Measurements from ENCODE around the gene MARVELD3.
A peak's percentile ranks its signal among the peaks of the same experiment; 100 is the strongest.
"Not testable (repeated sequence)": the region's sequence is repeated elsewhere in the genome, so short reads cannot be mapped to it uniquely, and the experiment has no call there.

The MARVELD3 gene

DNA sequence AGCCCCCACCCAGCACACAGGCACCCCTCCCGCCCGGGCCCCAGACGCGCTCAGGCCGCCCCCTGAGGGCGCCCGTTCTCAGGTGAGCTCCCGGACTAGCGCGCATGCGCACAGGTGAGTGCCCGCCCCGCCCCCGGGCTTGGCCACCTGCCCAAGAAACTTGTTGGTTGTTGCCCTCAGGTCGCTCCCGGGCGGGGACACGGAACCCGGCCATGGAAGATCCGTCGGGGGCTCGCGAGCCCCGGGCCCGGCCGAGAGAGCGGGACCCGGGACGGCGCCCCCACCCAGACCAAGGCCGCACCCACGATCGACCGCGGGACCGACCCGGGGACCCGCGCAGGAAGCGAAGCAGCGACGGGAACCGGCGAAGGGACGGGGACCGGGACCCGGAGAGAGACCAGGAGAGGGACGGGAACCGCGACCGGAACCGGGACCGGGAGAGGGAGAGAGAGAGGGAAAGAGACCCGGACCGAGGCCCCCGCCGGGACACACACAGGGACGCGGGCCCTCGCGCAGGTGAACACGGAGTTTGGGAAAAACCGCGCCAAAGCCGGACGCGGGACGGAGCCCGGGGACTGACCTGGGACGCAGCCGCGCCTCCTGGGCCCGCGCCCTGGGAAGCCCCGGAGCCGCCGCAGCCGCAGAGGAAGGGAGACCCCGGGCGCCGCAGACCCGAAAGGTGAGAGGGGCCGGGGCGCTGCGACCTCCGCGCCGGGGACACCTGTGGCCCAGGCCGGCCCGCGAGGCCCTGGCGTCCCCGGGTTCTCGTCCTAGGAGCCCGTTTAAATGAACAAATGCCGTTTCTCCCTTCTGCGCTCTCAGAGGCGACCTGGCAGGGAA, at the start of gene MARVELD3:
Gene MARVELD3 (plus strand): TSS at position 167 of the 840 bp plus-strand sequence. CDS start 46 bp downstream, at position 213.
- DNase-seq (ENCODE audit: low spot score) = peak; percentile 81

DNA sequence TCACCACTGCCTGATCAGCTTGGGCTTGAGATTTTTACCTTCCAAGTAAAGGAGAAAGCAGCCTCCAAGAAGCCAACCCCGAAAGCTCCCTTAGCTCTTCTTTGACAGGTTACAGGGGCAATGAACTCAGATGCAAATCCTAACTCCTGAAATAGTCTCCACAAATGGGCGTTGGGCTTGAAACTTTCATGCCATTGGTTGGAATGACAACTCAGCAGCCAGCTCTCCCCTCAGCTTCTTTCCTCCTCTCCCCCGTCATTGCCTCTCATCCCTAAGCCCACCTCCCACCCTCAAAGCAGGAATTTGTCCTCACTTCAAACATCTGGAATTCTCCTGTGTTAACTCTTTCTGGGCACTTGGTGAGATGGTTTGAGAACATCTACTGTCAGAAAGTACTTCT, 49.0 kb upstream of the MARVELD3 start, which contains the start of gene TAT:
Gene TAT (minus strand): TSS at position 122 of the 400 bp plus-strand sequence. CDS start 677 bp downstream, outside the sequence.
- no peak for DNase-seq (ENCODE audit: low spot score)

DNA sequence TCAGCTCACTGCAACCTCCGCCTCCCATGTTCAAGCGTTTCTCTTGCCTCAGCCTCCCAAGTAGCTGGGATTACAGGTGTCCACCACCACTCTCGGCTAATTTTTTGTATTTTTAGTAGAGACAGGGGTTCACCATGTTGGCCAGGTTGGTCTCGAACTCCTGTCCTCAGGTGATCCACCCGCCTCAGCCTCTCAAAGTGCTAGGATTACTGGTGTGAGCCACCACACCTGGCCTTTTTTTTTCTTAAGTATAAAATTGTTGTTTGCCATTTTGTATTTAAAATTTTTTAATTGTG, 43.5 kb upstream of the MARVELD3 start:
- DNase-seq (ENCODE audit: low spot score) = not testable (repeated sequence)

DNA sequence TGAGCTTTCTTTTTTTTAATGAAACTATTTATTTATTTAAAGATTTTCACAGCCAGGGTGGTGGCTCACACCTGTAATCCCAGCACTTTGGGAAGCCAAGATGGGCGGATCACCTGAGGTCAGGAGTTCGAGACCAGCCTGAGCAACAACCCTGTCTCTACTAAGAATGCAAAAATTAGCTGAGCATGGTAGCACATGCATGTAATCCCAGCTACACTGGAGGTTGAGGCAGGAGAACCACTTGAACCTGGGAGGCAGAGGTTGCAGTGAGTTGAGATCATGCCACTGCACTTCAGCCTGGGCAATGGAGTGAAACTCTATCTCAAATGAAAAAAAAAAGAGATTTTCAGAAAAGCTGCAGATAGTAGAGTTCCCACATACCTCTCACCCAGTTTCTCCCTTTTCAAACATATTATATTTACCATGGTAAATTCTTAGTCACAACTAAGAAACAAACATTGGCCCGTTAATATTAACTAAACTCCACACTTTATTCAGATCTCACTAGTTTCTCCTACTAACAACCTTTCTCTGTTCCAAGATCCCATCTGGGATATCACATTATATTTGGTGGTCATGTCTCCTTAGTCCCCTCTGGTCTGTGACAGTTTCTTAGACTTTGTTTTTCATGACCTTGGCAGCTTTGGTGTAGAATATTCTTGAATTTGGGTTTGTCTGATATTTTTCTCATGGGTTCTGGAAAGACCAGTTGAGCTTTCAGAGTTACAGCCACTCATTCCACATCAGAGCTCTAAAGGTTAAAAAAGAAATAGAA, 41.3 kb upstream of the MARVELD3 start:
- DNase-seq (ENCODE audit: low spot score) = no peak

DNA sequence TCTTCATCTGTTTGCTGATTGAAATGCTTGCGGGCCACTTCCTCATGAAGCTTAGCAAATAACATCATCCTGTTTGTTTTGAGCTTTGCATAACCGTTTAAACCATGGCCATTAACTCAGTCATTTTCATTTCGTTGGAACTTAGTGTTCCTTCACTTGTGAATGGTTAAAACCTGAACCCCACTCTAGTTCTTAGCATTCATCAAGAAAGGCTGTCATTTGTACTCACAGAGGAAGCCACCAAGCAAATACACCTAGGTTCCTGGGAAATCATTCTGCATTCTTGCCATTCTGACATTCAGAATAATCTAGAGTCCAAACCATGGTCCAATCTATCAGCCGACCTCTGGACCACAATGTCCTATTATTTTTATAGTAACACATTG, 40.7 kb upstream of the MARVELD3 start:
- no peak for DNase-seq (ENCODE audit: low spot score)

- not testable (repeated sequence) for DNase-seq (ENCODE audit: low spot score)
Measured at GRCh38 chr16:71589334-71589733, 36.6 kb upstream of the MARVELD3 start.

GRCh38 chr16:71590071-71590470, 35.9 kb upstream of the MARVELD3 start:
- not testable (repeated sequence) for DNase-seq (ENCODE audit: low spot score)

- no peak for DNase-seq (ENCODE audit: low spot score)
Measured at GRCh38 chr16:71590584-71590983, 35.4 kb upstream of the MARVELD3 start.

DNA sequence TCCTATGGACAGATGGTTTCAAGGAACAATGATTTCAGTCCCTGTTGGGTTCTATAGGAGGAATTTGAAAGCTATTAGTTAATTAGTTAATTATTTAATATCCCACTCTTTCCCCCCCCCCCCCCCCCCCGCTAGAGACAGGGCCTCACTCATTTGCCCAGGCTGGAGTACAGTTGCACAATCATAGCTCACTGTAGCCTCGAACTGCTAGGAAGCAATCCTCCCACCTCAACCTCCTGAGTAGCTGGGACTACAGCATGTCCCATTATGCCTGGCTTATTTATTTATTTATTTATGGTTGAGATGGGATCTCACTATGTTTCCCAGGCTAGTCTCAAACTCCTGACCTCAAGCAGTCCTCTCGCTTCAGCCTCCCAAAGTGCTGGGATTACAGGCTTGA, 34.1 kb upstream of the MARVELD3 start:
- DNase-seq (ENCODE audit: low spot score) = no peak

DNA sequence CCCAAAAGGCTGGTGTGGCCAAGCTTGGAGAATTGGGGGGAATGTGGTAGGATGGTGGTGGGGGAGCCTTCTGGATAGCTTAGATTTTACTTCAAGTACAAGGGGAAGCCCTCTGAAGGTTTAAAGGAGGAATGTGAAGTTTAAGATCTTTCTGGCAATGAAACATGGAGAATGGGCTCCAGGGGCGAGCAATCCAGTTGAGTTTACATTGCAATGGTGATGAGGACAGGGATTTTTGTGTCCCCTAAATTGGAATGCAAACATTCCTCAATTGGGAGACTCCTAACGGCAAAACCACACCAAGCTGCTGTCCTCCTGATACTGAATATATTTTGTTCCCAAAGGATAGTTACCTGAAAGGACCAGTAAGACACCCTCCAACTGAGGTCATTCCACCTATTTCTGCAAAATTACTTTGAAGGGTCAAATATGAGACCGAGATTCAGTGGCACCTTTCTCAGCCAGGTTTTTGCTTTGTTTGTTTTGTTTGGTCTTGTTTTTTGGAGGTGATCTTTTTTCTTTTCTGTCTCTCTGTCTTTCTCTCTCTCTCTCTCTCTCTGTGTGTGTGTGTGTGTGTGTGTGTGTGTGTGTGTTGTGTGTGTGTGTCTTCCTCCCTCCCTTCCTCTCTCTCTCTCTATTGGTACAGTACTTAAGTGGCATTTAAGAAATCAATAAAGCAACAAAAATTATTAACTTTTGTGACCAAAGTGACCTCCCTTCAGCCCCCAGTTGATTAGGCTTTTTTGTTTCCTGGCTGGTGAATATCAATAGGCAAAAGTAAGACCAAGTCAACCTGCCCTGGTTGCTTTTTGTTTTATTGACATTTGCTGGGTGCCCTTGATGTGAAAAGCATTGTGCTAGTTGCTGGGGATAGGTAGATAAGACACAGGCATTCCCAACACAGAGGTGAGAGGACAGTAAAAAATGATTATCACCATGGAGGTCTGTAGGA, 32.7 kb upstream of the MARVELD3 start:
- DNase-seq (ENCODE audit: low spot score) = no peak

GRCh38 chr16:71594000-71594646, 31.9 kb upstream of the MARVELD3 start:
- no peak for DNase-seq (ENCODE audit: low spot score)

DNA sequence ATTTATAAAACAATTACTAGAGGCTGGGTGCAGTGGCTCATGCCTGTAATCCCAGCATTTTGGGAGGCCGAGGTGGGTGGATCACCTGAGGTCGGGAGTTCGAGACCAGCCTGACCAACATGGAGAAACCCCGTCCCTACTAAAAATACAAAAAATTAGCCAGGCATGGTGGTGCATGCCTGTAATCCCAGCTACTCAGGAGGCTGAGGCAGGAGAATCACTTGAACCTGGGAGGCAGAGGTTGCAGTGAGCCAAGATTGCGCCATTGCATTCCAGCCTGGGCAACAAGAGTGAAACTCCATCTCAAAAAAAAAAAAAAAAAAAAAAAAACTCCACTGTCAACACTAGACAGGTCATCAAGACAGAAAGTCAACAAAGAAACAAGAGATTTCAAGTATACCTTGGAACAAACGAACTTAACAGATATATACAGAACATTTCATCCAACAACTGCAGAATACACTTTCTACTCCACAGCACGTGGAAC, 30.6 kb upstream of the MARVELD3 start:
- DNase-seq (ENCODE audit: low spot score) = not testable (repeated sequence)

- not testable (repeated sequence) for DNase-seq (ENCODE audit: low spot score)
Measured at GRCh38 chr16:71598426-71598825, 27.6 kb upstream of the MARVELD3 start.

- DNase-seq (ENCODE audit: low spot score) = no peak
Measured at GRCh38 chr16:71600822-71601221, 25.2 kb upstream of the MARVELD3 start.

DNA sequence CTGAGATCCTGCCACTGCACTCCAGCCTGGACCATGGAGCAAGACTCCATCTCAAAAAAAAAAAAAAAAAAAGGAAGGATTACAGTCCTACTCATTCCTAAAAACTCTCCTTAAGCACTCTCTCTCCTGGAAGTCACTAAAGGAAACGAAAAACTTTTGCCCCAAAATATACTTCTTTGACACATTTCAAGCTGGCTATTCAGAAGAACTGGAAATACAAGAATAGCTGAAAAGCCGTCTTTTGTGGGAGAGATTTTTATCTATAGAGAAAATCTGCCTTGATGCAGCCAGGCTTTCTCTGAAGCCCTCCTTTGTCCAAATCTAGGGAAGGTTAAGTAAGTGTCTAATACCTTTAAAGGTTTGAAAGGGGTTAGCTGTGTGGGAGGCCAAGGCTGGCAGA, 16.9 kb upstream of the MARVELD3 start:
- DNase-seq (ENCODE audit: low spot score) = no peak

- DNase-seq (ENCODE audit: low spot score) = no peak
Measured at GRCh38 chr16:71610447-71610846, 15.5 kb upstream of the MARVELD3 start.

- peak; percentile 71 for DNase-seq (ENCODE audit: low spot score)
Measured at GRCh38 chr16:71610936-71611871, 14.8 kb upstream of the MARVELD3 start.

DNA sequence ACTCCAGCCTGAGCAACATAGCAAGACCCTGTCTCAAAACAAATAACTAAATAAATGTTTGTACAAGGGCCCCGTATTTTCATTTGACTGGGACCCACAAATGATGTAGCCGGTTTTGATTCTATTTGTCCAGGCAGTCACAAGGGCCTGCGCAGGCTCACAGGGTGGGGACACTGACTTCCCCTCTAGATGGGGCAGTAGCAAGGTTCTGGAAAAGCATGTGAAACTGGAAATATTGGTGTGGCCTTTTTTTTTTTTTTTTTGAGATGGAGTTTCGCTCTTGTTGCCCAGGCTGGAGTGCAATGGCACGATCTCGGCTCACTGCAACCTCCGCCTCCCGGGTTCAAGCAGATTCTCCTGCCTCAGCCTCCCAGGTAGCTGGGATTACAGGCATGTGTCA, 11.0 kb upstream of the MARVELD3 start:
- DNase-seq (ENCODE audit: low spot score) = not testable (repeated sequence)

DNA sequence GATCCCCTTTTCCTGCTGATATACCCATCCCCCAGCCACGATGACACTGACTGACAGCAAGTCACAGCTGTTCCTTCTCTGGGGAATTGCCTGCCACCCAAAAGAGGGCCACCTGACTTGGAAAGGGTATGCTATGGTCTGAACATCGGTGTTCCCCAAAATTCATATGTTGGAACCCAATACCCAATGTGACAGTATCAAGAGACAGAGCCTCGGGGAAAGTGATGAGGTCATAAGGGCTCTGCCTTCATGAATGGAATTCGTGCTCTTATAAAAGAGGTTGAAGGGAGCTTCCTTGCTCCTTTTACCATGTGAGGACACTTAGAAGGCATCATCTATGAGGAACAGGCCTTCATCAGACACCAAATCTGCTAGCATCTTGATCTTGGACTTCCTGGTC, 7.6 kb upstream of the MARVELD3 start:
- no peak for DNase-seq (ENCODE audit: low spot score)

DNA sequence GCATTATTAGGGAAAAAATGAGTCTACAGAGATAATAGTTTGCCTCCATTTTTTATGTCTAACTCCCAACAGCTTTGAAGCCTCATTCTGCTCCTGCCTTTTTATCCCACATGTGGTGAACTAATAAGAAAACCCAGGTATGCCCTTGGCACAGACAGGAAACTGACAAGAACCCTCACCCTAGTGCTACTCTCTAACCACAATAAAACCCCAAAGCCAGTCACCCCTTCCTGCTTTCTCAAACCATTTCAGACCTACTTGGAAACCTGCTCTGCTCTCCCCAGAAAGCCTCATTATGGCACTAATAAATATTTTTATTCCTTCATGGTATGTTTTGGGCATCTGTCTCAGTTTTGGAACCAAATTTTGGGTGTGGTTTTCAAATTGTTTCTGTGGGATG, 3.9 kb upstream of the MARVELD3 start:
- no peak for DNase-seq (ENCODE audit: low spot score)

Measured in kidney tubule cell (primary cell).